DMS53 treated with DMSO at 0.1 percent for 48 hours (cell line): ENCODE data around the gene TTLL12.

ENCODE experiments used
- DNase-seq: peaks from one replicate; lab custom pipeline; 2025; ENCODE audit not compliant: unreplicated experiment; lab: John Stamatoyannopoulos, UW

Gene TTLL12

DNA sequence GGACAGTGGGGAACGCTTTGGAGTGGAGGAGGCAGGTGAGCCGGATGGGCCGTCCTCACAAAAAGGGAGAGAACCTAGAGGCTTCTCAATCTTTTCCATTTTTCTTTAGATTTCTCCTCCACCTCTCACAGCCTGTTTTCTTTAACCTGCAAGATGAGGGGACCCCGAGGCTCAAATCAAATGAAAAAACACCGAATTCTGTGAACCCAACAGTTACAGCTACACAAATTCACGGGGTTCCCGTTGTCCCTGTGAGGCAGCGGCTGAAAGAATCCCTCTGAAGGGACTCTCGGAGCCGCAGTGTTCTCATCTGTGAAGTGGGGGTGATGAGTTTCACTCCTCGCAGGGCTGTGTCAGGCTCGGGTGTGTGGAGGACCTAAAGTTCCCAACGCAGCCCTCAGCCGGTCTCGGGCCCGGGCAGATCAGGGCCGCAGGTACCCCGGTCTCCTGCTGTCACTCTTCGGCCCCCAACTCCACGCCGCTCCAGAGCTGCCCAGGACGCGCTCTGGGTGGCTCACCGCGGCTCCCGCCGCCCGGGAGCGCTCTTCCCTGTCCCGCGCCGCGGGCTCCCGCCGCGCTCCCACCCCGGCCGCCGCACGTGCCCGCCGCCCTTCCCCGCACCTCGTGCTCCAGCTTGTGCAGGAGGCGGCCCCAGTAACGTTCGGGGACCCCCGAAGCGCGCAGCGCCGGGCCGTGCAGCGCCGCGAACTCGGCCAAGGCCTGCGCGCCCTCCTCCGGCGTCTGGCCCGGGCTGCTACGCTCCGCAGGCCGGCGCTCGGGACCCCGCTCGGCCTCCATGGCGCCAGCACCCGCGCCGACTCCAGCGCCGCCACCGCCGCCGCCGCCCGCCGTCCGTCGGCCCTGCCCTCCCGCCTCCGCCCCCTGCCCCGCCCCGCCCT lies at the start of gene TTLL12:
TTLL12 (minus strand) TSS at position 863 of the 899 bp plus-strand sequence; CDS start at position 798, 65 bp downstream.
- no peak for DNase-seq

DNA sequence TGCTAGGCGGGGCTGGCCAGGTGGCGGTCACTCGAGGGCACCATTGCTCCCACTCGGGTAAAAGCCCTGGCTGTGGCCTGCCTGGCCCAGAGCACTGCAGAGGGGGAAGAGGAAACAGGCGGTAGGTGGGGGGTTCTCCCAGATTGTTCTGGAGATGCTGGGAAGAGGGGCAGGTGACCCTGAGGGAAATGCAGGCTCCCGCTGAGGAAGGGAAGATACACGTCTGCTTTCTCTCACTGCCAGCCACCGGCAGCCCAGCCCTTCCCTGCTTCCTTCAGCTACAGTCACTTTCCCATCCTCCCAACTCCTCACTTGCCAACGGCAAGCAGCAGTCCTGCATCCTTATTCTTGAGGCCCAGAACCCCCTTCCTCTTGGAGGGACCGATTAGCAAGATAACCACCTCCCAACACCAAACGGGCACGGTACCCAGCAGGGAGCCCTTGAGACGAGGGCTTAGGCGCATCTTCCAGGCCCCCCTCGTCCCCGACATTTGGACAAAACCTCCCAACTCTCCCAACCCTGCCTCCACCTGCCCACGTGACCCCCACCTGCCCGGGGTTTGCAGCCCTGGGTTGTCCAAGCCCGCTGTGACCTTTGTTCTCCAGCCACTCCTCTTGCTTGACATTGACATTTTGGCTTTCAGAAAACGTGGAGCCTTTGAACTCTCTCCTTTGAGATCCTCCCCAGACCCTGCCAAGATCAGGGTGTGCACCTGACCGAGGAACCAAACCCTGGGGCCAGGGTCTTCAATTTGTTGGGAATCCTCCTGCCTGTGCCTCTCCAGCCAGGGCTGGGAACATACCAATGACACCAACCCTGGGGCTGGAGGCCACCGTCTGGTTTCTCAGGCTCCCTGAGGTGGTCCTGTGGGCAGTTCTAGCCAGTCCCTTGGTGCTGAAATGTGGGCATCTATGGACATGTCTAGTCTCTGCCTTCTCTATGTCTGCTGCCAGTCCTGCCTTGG lies 48.8 kb upstream of the TTLL12 start:
- DNase-seq = no peak

DNA sequence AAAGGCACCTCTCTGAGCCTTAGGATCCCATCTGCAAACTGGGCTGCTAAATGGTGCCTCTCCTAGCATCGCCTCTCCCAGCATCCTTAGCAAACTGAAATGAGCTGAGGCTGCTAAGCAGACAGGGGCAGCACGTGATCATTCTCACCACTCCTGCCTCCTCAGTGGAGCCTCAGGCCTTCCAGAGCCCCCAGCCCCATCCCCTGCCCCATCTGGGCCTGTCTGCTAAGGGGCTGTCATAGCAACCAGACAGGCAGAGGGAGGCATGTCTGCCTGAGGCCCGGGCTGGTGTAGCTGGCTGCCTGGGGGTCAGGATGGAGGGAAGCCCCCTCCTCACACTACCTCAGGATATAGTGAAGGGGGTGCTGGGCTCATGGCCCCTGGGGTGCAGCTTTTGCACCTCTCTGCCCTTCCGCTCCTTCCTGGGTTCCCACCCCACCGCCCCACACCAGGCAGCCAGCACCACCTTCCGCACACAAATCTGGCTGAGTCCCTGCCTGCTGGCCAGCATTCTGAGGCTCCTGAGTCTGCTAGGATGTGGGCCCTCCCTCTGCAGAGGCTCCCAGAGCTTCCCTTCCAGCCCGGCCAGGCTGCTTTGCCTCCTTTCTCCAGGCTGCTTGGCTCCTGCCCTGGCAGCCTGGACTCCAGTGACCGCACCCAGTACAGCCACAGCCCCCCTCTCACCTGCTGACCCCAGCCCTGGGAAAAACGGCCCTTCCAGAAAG lies 47.5 kb upstream of the TTLL12 start:
- DNase-seq = no peak

DNA sequence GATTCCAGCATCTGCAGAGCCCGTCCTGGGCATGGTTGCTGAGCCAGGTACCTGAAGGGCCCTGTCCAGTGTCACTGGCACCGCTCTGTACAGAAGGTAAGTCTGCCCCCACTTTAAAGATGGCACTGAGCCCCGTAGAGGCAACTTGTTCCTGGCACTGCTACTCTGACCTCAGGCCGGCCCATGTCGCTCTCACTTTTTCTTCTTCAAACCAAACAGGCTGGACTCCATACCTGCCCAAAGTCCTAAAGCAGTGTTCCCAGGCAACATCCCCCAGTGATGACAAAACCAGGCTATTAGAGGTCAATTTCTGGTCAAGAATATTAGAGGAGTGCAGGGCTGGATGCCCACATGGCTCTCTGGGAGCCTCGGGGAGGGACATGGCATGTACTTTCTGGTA lies 46.6 kb upstream of the TTLL12 start:
- DNase-seq = no peak

DNA sequence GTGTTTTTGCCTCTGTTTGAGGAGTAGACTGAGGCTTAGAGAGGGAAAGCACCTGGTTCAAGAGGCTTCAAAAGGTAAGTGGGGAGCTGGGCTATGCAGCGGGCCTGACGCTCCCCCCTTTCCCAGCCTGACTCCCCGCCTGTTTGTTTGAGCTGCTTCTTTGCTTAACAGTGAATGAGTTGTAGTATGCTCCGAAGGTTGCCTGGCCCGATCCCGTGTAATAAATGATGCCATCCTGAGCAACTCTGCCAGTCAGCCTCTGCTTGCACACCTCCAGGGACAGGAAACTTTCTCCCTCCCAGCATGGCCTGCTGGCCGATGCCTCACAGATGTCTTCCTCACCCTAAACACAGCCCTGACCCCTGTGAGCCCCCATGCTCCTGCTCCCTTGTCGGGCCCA lies 45.5 kb upstream of the TTLL12 start:
- DNase-seq = no peak

DNA sequence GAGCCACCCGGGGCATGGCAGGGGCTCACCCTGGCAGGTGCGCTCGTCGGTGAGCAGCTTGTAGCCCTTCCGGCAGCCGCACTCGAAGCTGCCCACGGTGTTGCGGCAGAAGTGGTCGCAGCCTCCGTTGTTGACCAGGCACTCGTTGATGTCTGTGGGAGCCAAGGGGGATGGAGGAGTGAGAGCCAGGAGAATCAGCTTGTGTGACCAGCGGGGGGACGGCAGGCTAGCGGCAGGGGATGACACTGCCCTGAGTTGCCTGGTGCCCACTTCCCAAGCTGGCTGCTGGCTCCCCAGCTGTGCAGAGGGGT lies 44.7 kb upstream of the TTLL12 start:
- DNase-seq = no peak

DNA sequence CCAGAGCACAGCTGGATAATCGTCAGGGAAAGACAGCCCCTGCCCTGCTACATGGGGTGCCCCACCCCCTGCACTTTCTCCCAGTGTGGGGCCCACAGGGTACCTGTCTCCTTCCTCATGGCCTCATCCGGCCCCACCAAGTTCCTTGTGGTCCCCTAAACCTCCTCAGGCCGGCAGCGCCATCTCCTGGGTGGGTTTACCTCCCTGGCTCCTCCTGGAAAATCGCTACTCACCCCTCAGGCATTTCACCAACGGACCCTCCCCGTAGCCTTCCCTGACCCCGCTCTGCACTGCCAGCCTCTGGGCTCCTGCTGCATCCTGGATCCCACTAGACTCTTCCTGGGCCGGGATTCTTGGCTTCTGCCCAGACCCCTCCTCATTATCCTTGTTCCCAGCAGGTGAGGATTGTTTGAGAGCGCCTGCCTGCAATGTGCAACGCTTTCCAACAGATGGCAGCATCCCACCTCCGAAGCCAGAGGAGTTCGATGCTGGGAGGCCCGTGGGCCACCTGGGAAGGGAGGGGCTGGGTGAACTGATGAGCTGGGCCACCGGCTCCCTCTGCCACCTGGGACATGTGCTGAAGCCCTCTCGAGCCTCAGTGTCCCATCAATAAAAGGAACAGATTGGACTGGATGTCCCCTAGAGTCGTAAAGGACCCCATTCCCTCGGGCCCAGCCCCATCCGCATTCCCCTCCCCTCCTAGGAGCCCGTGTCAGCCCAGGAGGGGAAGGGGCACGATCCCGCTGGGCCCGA lies 44.2 kb upstream of the TTLL12 start:
- peak; percentile 22 for DNase-seq

DNA sequence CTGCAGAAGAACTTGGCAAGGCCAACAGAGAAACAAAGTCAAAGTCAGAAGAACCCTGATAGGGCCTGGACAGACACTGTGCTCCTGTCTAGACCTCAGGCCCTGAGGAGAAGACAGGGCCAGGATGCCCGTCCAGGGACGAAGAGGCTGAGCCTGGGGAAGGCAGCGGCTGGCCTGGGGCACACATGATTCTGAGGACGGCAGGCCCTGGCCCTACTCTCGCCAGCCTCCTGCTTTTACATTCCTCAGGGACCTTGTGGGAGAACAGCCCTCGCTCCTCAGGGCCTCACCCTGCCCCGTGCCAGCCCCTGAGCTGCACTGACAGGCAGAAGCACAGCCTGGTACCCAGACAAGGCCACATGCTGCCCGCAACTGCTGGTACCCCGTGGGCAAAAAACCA lies 43.6 kb upstream of the TTLL12 start:
- DNase-seq = no peak

DNA sequence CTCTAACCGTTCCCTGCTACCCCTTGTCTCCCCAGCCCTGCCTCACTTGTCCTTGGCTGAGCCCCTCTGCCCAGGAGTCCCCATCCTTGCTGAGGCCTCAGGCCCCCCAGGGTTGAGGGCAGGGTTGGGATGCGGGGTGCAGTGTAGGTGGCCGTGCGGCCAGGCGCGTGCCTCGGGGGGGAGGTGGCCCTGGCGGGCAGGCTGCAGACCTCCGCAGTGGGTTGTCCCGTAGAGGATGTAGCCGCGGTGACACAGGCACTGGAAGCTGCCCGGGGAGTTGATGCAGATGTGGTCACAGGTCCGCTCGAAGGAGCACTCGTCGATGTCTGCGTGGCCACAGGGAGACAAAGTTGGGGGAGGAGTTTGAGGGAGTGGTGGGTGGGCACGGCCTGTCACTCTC lies 41.9 kb upstream of the TTLL12 start:
- DNase-seq = no peak

DNA sequence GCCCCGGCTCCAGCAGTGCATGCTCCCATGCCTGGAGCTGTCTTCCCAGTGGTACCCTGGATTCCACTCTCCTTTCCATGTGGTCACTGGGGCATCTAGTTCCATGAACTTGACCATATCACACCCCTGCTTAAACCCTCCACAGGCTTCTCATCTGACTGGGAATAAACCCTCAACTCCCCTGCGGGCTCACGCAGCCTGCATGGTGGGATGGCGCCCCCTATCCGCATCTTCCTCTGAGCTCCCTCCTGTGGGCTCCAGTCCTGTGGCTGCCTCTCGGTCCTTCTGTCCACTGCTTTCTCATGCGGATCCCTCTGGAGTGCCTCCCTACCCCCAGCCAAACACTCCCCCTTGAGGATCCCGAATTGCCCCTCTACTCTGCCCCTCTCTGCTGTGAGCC lies 41.4 kb upstream of the TTLL12 start:
- peak; percentile 2 for DNase-seq

DNA sequence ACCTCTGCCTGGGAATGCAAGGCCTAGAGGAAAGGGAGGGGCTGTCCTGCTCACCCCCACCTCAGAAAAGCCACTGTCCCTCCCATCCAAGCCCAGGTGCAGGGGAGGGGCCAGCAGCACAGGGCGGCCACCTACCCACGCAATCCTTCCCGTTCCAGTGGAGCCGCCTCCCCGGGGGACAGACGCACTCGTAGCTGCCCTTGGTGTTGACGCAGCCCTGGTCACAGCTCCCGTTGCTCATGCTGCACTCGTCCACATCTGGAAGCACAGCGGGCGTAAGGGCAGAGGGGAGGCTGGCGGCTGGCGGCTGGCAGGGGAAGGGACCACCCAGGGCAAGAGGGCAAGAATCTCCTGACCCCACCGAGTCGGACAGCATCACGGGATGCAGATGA lies 40.3 kb upstream of the TTLL12 start:
- peak; percentile 24 for DNase-seq

DNA sequence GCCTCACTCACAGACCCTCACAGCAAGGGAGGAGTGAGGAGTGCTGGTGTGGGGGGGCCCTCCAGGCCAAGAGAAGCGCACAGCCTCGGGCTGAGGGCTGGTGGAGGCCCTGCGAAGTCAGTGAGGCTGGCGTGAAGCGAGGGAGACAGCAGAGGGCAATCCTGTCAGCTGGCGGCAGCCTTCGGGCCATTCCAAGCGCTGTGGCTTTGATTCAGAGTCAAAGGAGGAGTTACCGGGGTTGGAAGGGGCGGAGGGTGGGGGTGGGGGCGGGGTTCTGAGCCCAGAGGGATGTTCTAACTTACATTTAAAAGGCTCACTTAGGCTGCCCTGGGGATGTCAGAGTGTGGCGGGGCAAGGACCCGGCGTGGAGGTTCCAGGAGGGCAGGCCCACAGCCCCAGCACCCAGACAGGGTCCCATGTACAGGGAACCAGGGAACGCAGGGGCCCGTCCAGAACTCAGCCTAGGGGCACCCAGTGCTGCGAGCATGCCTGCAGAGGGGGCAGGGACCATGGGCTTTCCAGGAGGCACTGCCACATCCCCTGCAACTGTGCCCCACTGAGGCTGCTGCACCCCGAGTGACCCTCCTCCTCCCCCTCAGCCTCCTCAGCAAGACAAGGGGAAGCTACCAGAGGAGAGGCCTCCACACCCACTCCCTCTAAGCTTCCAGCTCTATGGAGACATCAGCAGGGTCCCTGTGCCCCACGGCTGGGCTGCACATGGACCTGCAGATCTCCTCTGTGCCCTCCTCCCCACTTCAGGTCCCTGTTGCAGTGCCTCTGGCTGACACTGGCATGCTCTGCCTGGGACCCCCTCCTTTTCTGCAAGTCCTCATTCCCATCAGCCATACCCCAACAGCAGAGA lies 39.7 kb upstream of the TTLL12 start:
- no peak for DNase-seq

DNA sequence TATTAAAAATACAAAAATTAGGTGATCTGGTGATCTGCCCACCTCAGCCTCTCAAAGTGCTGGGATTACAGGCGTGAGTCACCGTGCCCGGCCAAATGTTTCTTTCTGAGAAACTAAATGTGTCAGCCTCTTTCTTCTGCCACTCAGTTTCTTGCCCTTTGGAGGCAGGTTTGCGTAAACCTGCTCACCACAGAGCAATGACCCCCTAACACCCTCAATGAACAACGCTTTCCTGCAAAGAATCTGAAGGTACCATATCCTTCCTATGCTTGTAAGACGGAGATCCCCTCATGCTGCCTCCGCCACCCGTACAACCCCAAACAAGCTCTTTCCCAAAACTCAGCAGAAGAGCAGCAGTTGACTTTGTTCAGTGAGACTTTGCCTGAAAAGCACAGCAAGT lies 38.7 kb upstream of the TTLL12 start:
- DNase-seq = no peak

DNA sequence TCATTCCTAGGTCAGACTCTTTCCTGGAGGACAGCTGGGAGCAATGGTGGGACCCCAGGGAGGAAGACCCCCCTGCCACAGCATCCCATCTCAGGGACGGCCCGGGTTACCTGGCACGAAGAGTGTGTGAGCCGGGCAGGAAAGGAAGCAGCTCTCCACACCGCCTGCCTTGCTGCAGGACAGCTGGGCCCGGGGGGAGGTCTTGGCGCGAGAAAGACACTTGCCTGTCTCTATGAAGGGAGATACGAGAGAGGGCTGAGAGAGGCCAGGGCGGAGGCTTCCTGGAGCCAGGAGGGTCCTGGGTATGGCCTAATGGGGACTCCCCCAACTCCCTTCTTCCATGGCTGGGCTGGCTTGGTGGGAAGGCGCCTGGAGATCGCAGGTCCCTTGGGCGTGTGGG lies 36.1 kb upstream of the TTLL12 start:
- DNase-seq = no peak

DNA sequence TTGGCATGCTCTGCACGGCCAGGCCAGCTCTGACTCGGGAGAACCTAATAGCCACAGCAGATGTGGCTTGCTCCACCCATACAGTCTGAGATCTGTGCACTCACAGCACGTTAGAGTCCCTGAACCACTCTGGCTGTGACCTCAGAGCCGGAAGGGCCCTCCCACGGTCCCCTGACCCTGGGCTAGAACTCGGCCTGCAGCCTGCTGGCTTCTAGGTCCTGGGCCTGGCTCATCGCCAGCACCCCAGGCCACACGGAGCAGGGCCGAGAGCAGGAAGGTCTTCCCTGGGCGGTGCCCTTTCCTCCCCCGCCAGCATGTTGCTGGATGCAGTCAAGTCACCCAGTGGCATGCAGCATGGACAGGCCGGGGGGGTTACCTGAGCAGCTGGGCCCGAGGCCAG lies 35.3 kb upstream of the TTLL12 start:
- DNase-seq = no peak

DNA sequence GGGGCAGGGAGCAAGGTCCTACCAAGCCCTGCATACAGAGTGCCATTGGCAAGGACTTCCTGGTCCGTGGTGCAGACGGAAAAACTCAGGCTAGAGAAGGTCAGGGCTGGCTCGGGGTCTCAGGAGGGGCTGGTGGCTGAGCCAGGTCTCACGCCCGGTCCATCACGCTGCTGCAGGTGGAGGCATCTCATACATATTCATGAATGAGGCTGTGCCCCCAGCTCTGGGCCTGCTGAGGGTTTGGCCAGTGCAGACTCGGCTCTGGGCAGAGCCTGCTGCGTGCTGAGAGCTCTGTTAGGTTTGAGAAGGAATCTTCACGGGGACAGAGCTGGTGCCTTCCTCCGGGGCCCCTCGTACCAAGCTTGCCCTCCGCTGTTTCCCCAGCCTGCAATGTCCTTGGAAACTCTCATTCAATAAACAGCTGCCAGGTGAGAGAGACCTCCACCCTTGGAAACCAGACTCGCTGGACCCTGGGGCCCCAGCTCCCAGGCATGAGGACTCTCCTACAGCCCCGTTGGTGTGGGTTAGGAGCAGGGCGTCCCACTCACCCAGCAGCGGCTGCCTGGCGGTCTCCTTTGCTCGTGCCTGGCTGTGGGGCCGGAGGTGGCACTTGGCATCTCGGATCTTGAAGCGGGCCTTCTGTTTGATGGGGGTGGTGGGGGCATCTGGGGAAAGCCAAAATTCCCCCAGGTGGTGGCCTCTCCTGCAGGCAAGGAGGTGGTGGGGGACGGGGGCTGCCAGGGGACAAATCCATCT lies 33.9 kb upstream of the TTLL12 start:
- no peak for DNase-seq

DNA sequence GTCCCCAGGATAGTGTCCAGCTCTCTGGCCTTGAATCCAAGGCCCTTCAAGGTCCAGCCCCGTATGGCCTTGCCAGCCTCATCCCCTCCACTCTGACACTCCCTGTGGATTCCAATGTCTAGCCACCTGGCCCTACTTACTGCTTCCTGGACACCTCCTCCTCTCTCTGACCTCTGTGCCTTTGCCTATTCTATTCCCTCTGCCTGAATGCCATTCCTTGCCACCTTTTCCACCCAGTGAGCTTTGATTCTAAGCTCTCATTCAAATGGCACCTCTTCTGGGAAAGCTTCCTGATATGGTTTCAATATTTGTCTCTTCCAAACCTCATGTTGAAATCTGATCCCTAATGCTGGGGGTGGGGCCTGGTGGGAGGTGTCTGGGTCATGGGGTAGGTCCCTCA lies 31.9 kb upstream of the TTLL12 start:
- no peak for DNase-seq

DNA sequence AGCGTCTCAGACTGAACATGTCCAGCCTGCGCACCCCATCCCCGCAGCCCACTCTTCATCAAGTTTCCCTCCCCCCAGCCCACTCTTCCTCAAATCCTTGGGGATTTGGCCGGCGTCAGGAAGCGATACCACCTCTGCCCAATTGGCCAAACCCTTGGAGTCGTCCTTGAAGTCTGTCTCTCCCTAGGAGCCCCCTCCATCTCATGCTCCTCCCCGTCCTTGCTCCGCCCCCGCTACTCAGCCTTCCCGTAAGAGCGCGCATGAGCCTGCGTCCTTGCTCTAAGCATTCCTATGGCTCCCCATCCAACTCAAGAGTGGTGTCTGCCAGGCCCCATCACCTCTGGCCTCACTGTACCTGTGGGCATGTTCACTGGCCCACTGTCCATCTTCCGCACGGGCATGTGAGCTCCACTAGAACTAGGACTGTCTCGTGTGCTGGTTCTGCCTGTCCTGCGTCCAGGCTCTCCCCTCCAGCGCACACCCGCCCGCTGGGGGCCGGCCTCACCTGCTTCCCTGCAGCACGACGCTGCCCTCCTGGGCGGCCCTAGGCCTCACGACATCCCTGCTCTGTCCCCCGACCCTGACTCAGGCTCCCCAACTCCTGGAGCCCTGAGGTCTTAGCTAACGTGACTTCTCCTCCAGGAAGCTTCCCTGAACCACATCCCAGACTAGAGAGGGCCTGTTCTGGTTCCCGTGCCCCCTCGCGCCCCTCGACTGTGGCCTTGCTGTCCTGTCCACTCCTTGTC lies 30.5 kb upstream of the TTLL12 start:
- no peak for DNase-seq
